ENCODE measurements around the gene DET1.
"Not testable (repeated sequence)": the region's sequence is repeated elsewhere in the genome, so short reads cannot be mapped to it uniquely, and the experiment has no call there.

The DET1 gene

DNA sequence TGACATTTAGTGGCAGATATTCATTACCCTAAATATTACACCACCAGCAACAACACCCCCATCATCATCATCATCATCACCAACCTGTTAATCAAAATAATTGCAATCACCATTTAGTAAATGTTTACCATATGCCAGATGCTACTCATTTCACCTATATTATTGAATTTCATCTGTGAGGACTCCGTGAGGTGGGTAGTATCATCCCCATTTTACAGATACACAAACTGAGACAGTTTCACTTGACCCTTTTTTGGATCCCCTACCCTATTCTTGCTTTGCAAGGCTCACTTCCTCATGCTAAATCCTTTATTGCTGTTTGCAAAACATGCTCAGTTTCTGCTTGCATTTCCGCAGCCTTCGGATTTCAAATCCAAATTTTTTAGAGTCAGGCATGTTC is 18.3 kb upstream of the DET1 start:
- no peak for DNase-seq (ENCODE audit: insufficient read length)
- TF ChIP-seq POLR2AphosphoS5 (IDR thresholded peaks at IDR 0.05; ENCODE audit: low read depth, low read length) (no peak), TAF1 (IDR thresholded peaks at IDR 0.05; ENCODE audit: borderline replicate concordance, low read depth, low read length) (no peak), POLR2A (IDR thresholded peaks at IDR 0.05; ENCODE audit: low read depth, low read length) (no peak)
- no peak for FAIRE-seq

GRCh38 chr15:88563638-88564037 is 17.2 kb upstream of the DET1 start:
- DNase-seq (ENCODE audit: insufficient read length) (no peak), FAIRE-seq (no peak)
- TF ChIP-seq POLR2A (IDR thresholded peaks at IDR 0.05; ENCODE audit: low read depth, low read length), result no peak
- TF ChIP-seq TAF1 (IDR thresholded peaks at IDR 0.05; ENCODE audit: borderline replicate concordance, low read depth, low read length), result no peak
- TF ChIP-seq POLR2AphosphoS5 (IDR thresholded peaks at IDR 0.05; ENCODE audit: low read depth, low read length), result no peak

- not testable (repeated sequence) for FAIRE-seq; DNase-seq (ENCODE audit: insufficient read length)
These were observed 13.1 kb upstream of the DET1 start for GRCh38 chr15:88559565-88559964.

DNA sequence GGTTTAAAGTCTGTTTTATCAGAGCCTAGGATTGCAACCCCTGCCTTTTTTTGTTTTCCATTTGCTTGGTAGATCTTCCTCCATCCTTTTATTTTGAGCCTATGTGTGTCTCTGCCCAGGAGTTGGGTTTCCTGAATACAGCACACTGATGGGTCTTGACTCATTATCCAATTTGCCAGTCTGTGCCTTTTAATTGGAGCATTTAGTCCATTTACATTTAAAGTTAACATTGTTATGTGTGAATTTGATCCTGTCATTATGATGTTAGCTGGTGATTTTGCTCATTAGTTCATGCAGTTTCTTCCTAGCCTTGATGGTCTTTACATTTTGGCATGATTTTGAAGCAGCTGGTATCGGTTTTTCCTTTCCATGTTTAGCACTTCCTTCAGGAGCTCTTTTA is 11.5 kb upstream of the DET1 start:
- FAIRE-seq; DNase-seq (ENCODE audit: insufficient read length): not testable (repeated sequence)

DNA sequence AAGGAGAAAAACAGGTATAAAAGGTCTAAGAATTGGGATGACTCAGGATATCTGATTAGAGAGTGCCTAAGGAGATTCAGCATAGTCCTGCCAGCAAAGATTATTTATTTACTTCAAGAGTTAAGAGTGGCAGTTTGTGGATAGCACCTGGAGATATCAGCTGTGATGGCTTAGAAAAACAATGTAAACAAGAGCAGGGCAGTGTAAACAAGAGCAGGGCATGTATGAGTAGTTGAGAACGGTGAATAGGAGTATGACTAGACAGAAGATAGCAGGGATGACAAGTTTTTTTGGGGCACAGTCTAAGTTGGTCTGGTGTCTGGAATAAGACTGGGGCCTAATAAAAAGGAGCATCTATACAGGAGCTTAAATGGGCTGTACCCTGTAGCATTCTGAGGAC is 1.5 kb upstream of the DET1 start:
- not testable (repeated sequence) for FAIRE-seq; DNase-seq (ENCODE audit: insufficient read length)

GRCh38 chr15:88545578-88546247 is 768 bp downstream of the DET1 start:
- FAIRE-seq; DNase-seq (ENCODE audit: insufficient read length): not testable (repeated sequence)

- DNase-seq (ENCODE audit: insufficient read length) (no peak), FAIRE-seq (no peak)
- TF ChIP-seq POLR2A (IDR thresholded peaks at IDR 0.05; ENCODE audit: low read depth, low read length) (no peak), POLR2AphosphoS5 (IDR thresholded peaks at IDR 0.05; ENCODE audit: low read depth, low read length) (no peak), TAF1 (IDR thresholded peaks at IDR 0.05; ENCODE audit: borderline replicate concordance, low read depth, low read length) (no peak)
These were observed 3.3 kb downstream of the DET1 start for GRCh38 chr15:88543065-88543776.

DNA sequence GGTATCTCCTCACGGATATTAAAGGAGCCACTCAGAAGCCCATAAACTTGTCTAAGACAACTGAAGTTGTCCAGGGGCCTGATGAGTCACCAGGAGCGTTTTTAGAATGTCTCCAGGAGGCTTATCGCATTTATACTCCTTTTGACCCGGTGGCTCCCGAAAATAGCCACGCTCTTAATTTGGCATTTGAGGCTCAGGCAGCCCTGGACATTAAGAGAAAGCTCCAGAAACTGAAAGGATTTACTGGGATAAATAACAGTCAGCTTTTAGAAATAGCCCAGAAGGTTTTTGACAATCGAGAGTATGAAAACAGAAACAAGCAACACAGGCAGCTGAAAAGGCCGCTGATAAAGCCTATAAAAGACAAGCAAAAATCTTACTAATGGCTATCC is 4.1 kb downstream of the DET1 start:
- DNase-seq (ENCODE audit: insufficient read length), result no peak
- no peak for FAIRE-seq
- TF ChIP-seq POLR2AphosphoS5 (IDR thresholded peaks at IDR 0.05; ENCODE audit: low read depth, low read length), result no peak
- no peak for TF ChIP-seq TAF1 (IDR thresholded peaks at IDR 0.05; ENCODE audit: borderline replicate concordance, low read depth, low read length)
- TF ChIP-seq POLR2A (IDR thresholded peaks at IDR 0.05; ENCODE audit: low read depth, low read length), result no peak

DNA sequence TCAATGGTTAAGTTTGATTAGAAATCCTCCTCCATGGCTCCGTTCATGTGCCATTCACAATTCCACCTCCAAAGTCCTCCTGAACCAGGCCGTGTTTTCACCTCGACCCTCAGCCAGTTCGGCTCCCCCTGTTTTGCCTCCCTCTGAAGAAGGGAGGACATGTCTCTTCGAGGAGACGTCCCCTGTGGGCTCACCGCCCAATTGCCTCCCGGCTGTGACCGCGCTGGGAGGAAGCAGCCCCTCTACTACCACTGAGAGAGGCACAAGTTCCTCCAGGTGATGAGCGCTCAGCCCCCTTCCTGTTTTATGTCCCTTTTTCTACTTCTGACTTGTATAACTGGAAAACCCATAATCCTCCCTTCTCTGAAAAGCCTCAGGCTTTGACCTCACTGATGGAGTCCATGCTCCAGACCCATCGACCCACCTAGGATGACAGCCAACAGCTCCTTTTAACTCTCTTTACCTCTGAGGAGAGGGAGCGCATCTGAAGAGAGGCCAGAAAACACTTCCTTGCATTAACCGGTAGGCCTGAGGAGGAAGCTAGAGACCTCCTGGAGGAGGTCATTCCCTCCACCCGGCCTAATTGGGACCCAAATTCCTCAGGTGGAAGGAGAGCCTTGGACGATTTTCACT is 4.7 kb downstream of the DET1 start:
- TF ChIP-seq TAF1 (IDR thresholded peaks at IDR 0.05; ENCODE audit: borderline replicate concordance, low read depth, low read length) (no peak), POLR2A (IDR thresholded peaks at IDR 0.05; ENCODE audit: low read depth, low read length) (no peak), POLR2AphosphoS5 (IDR thresholded peaks at IDR 0.05; ENCODE audit: low read depth, low read length) (no peak)
- FAIRE-seq (no peak), DNase-seq (ENCODE audit: insufficient read length) (no peak)

GRCh38 chr15:88541111-88541510 is 5.4 kb downstream of the DET1 start:
- not testable (repeated sequence) for DNase-seq (ENCODE audit: insufficient read length); FAIRE-seq

- FAIRE-seq, result not testable (repeated sequence)
These were observed 6.1 kb downstream of the DET1 start for GRCh38 chr15:88540350-88540749.

GRCh38 chr15:88539441-88539840 is 7.0 kb downstream of the DET1 start:
- DNase-seq (ENCODE audit: insufficient read length) (no peak), FAIRE-seq (no peak)
- TF ChIP-seq POLR2A (IDR thresholded peaks at IDR 0.05; ENCODE audit: low read depth, low read length) (no peak), TAF1 (IDR thresholded peaks at IDR 0.05; ENCODE audit: borderline replicate concordance, low read depth, low read length) (no peak), POLR2AphosphoS5 (IDR thresholded peaks at IDR 0.05; ENCODE audit: low read depth, low read length) (no peak)

More at GRCh38 chr15:88540350-88540749, 6.1 kb downstream of the DET1 start:
- DNase-seq (ENCODE audit: insufficient read length), result not testable (repeated sequence)

DNA sequence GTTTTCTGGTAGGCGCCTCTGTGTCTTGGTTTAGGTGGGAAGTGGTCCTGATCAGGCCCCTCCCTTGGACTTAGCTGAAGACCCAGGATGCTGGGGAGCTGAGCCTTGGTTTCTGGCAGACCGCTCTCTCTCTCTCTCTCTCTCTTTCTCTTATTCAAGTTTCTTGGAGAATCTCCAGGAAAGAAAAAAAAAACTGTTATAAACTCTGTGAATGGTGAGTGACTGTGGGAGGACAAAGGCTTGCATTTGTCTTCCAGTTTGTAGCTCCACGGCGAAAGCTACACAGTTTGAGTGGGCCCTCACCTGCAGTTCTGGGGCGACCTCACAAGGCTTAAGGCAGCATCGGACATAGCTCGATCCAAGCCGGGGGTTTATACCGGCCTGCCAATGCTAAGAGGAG is 7.5 kb downstream of the DET1 start:
- DNase-seq (ENCODE audit: insufficient read length) (no peak), FAIRE-seq (no peak)
- TF ChIP-seq POLR2AphosphoS5 (IDR thresholded peaks at IDR 0.05; ENCODE audit: low read depth, low read length) (no peak), POLR2A (IDR thresholded peaks at IDR 0.05; ENCODE audit: low read depth, low read length) (no peak), TAF1 (IDR thresholded peaks at IDR 0.05; ENCODE audit: borderline replicate concordance, low read depth, low read length) (no peak)

Measured in GM12892 (cell line).